Central memory CD8-positive, alpha-beta T cell (primary cell): Measurements from ENCODE around the gene TCERG1L.
"Not testable (repeated sequence)": the region's sequence is repeated elsewhere in the genome, so short reads cannot be mapped to it uniquely, and the experiment has no call there.

Experiments
- ATAC-seq: fragments of 150-1000 bp; cut with Tn5 transposase; replicated peaks from 2 replicates; pipeline ENCODE4 v1.10.0; 2022; ENCODE audit warnings: mild to moderate bottlenecking, moderate FRiP score, moderate number of reproducible peaks; ENCODE audit not compliant: poor library complexity, severe bottlenecking; ENCODE audit errors: extremely low read depth
- DNase-seq, 2 donors: peaks; one replicate each; pipeline ENCODE4 v3.0.0; 2021; ENCODE audit warnings: low spot score in 2 of 2
- H3K27ac Mint-ChIP-seq: one replicate; pipeline ENCODE4 v1.8.0; 2022; ENCODE audit warnings: low read depth, mild to moderate bottlenecking, moderate library complexity, mixed read lengths
- H3K27me3 Mint-ChIP-seq: one replicate; pipeline ENCODE4 v1.8.0; 2022; ENCODE audit warnings: mixed read lengths
- H3K36me3 Mint-ChIP-seq: one replicate; pipeline ENCODE4 v1.8.0; 2022; ENCODE audit warnings: mild to moderate bottlenecking, moderate library complexity, mixed read lengths; ENCODE audit not compliant: insufficient read depth
- H3K4me1 Mint-ChIP-seq: one replicate; pipeline ENCODE4 v1.8.0; 2022; ENCODE audit warnings: mixed read lengths
- H3K4me3 Mint-ChIP-seq: one replicate; pipeline ENCODE4 v1.8.0; 2022; ENCODE audit warnings: mild to moderate bottlenecking, moderate library complexity, mixed read lengths
- H3K9me3 Mint-ChIP-seq: one replicate; pipeline ENCODE4 v1.8.0; 2022; ENCODE audit warnings: mixed read lengths

The TCERG1L gene

GRCh38 chr10:131113165-131113564 is 198.4 kb downstream of the TCERG1L start:
- no peak for DNase-seq
- Mint-ChIP-seq H3K36me3 (no peaks in the 10 kb centered on the region), H3K27me3 (no peaks in the 10 kb centered on the region), H3K4me3 (no peak overlapping the region), H3K9me3 (no peaks in the 10 kb centered on the region), H3K27ac (no peak overlapping the region), H3K4me1 (no peaks in the 10 kb centered on the region)
- no peak for ATAC-seq

- no peaks in the 10 kb centered on the region for H3K4me1 Mint-ChIP-seq
- no peaks in the 10 kb centered on the region for H3K9me3 Mint-ChIP-seq
- H3K27me3 Mint-ChIP-seq, result no peaks in the 10 kb centered on the region
- no peak for DNase-seq
- H3K4me3 Mint-ChIP-seq, result no peak overlapping the region
- no peaks in the 10 kb centered on the region for H3K36me3 Mint-ChIP-seq
- no peak for ATAC-seq
- no peak overlapping the region for H3K27ac Mint-ChIP-seq
Observed at GRCh38 chr10:131112691-131113090, 198.8 kb downstream of the TCERG1L start.

GRCh38 chr10:131111471-131112080 is 199.9 kb downstream of the TCERG1L start:
- H3K27me3 Mint-ChIP-seq, result no peaks in the 10 kb centered on the region
- H3K27ac Mint-ChIP-seq, result no peak overlapping the region
- no peak overlapping the region for H3K4me3 Mint-ChIP-seq
- DNase-seq (no peak), ATAC-seq (no peak)
- no peaks in the 10 kb centered on the region for H3K4me1 Mint-ChIP-seq
- no peaks in the 10 kb centered on the region for H3K36me3 Mint-ChIP-seq
- no peaks in the 10 kb centered on the region for H3K9me3 Mint-ChIP-seq

- Mint-ChIP-seq H3K36me3 (no peaks in the 10 kb centered on the region), H3K4me1 (no peaks in the 10 kb centered on the region), H3K9me3 (no peaks in the 10 kb centered on the region), H3K4me3 (no peak overlapping the region), H3K27me3 (no peaks in the 10 kb centered on the region), H3K27ac (no peak overlapping the region)
- DNase-seq (no peak), ATAC-seq (no peak)
Observed at GRCh38 chr10:131111007-131111406, 200.5 kb downstream of the TCERG1L start.

GRCh38 chr10:131110241-131110783 is 201.2 kb downstream of the TCERG1L start:
- ATAC-seq (no peak), DNase-seq (no peak)
- Mint-ChIP-seq H3K4me3 (no peak overlapping the region), H3K27me3 (no peaks in the 10 kb centered on the region), H3K9me3 (no peaks in the 10 kb centered on the region), H3K4me1 (no peaks in the 10 kb centered on the region), H3K36me3 (no peaks in the 10 kb centered on the region), H3K27ac (no peak overlapping the region)

GRCh38 chr10:131109726-131110125 is 201.8 kb downstream of the TCERG1L start:
- Mint-ChIP-seq H3K27me3 (no peaks in the 10 kb centered on the region), H3K36me3 (no peaks in the 10 kb centered on the region), H3K4me3 (no peak overlapping the region), H3K27ac (no peak overlapping the region), H3K9me3 (no peaks in the 10 kb centered on the region), H3K4me1 (no peaks in the 10 kb centered on the region)
- ATAC-seq (no peak), DNase-seq (no peak)

GRCh38 chr10:131109291-131109690 is 202.2 kb downstream of the TCERG1L start:
- Mint-ChIP-seq H3K36me3 (no peaks in the 10 kb centered on the region), H3K4me1 (no peaks in the 10 kb centered on the region), H3K4me3 (no peak overlapping the region), H3K27ac (no peak overlapping the region), H3K9me3 (no peaks in the 10 kb centered on the region), H3K27me3 (no peaks in the 10 kb centered on the region)
- DNase-seq (no peak), ATAC-seq (no peak)

- H3K27ac Mint-ChIP-seq, result no peak overlapping the region
- H3K36me3 Mint-ChIP-seq, result no peaks in the 10 kb centered on the region
- ATAC-seq, result no peak
- H3K9me3 Mint-ChIP-seq, result no peaks in the 10 kb centered on the region
- H3K4me3 Mint-ChIP-seq, result no peak overlapping the region
- no peaks in the 10 kb centered on the region for H3K27me3 Mint-ChIP-seq
- DNase-seq, result no peak
- no peaks in the 10 kb centered on the region for H3K4me1 Mint-ChIP-seq
Observed at GRCh38 chr10:131107970-131108369, 203.6 kb downstream of the TCERG1L start.

GRCh38 chr10:131102676-131103075 is 208.8 kb downstream of the TCERG1L start:
- Mint-ChIP-seq H3K9me3 (no peaks in the 10 kb centered on the region), H3K4me1 (no peaks in the 10 kb centered on the region), H3K36me3 (no peaks in the 10 kb centered on the region), H3K4me3 (no peak overlapping the region), H3K27ac (no peak overlapping the region), H3K27me3 (no peaks in the 10 kb centered on the region)
- no peak for DNase-seq
- no peak for ATAC-seq

- Mint-ChIP-seq H3K27me3 (no peaks in the 10 kb centered on the region), H3K27ac (no peak overlapping the region), H3K4me3 (no peak overlapping the region), H3K9me3 (no peaks in the 10 kb centered on the region), H3K36me3 (no peaks in the 10 kb centered on the region), H3K4me1 (no peaks in the 10 kb centered on the region)
- ATAC-seq (no peak), DNase-seq (no peak)
Observed at GRCh38 chr10:131102147-131102546, 209.4 kb downstream of the TCERG1L start.

GRCh38 chr10:131100418-131101410 is 210.8 kb downstream of the TCERG1L start:
- ATAC-seq, H3K4me1 Mint-ChIP-seq, H3K9me3 Mint-ChIP-seq, H3K36me3 Mint-ChIP-seq, DNase-seq, H3K27me3 Mint-ChIP-seq, H3K27ac Mint-ChIP-seq, H3K4me3 Mint-ChIP-seq: not testable (repeated sequence)

- ATAC-seq (no peak), DNase-seq (no peak)
- no peaks in the 10 kb centered on the region for H3K9me3 Mint-ChIP-seq
- H3K27me3 Mint-ChIP-seq, result no peaks in the 10 kb centered on the region
- H3K27ac Mint-ChIP-seq, result no peak overlapping the region
- no peaks in the 10 kb centered on the region for H3K36me3 Mint-ChIP-seq
- H3K4me3 Mint-ChIP-seq, result no peak overlapping the region
- H3K4me1 Mint-ChIP-seq, result no peaks in the 10 kb centered on the region
Observed at GRCh38 chr10:131099028-131099726, 212.3 kb downstream of the TCERG1L start.
